Neural progenitor cell (in vitro differentiated cells): Measurements from ENCODE around the gene CPT1A. TPM values are rescaled to one million over a fixed set of nuclear protein-coding genes. Genes with fewer than 3 reads are reported as not detected.
A peak's percentile ranks its signal among the peaks of the same experiment; 100 is the strongest.

Experiments used
- DNase-seq: peaks from one replicate; pipeline ENCODE4 v3.0.0-alpha.2; 2016; ENCODE audit warnings: low spot score
- H2AFZ ChIP-seq: fragments of 200-600 bp; sonication (generic); replicated peaks from 2 replicates; pipeline ENCODE4 v1.6.1; 2016; ENCODE audit warnings: antibody characterized with exemption
- H3F3A ChIP-seq: fragments of 200-600 bp; sonication (generic); 2 replicates; pipeline ENCODE4 v1.6.1; 2016; ENCODE audit warnings: antibody characterized with exemption, low read depth
- H3K27ac ChIP-seq: fragments of 200-600 bp; sonication (generic); 2 replicates; pipeline ENCODE4 v1.5.1; 2016; ENCODE audit warnings: mild to moderate bottlenecking
- H3K27me3 ChIP-seq: fragments of 200-600 bp; sonication (generic); 2 replicates; pipeline ENCODE4 v1.6.1; 2016; ENCODE audit warnings: mild to moderate bottlenecking, moderate library complexity
- H3K36me3 ChIP-seq: fragments of 200-600 bp; sonication (generic); 2 replicates; pipeline ENCODE4 v1.5.1; 2016
- H3K4me1 ChIP-seq: fragments of 200-600 bp; sonication (generic); 2 replicates; pipeline ENCODE4 v1.6.1; 2016; ENCODE audit warnings: mixed run types
- H3K4me2 ChIP-seq: fragments of 200-600 bp; sonication (generic); 2 replicates; pipeline ENCODE4 v1.6.1; 2016
- H3K4me3 ChIP-seq: fragments of 200-600 bp; sonication (generic); 2 replicates; pipeline ENCODE4 v1.5.1; 2016
- H3K79me2 ChIP-seq: fragments of 200-600 bp; sonication (generic); 2 replicates; pipeline ENCODE4 v1.6.1; 2016; ENCODE audit warnings: low read depth
- H3K9ac ChIP-seq: fragments of 200-600 bp; sonication (generic); 2 replicates; pipeline ENCODE4 v1.6.1; 2016
- H3K9me3 ChIP-seq: fragments of 200-600 bp; sonication (generic); 2 replicates; pipeline ENCODE4 v1.5.1; 2016; ENCODE audit warnings: low read depth
- H4K20me1 ChIP-seq: fragments of 200-600 bp; sonication (generic); 2 replicates; pipeline ENCODE4 v1.6.1; 2016; ENCODE audit warnings: low read depth
- H3K27ac Mint-ChIP-seq: 3 replicates; pipeline ENCODE4 v1.8.0; 2021; ENCODE audit warnings: mixed read lengths
- H3K27me3 Mint-ChIP-seq: 2 replicates; pipeline ENCODE4 v1.8.0; 2022; ENCODE audit warnings: low read depth, mild to moderate bottlenecking, inconsistent platforms, moderate library complexity, mixed read lengths; ENCODE audit not compliant: insufficient read depth
- H3K36me3 Mint-ChIP-seq: 3 replicates; pipeline ENCODE4 v1.8.0; 2021; ENCODE audit warnings: mixed read lengths
- H3K4me1 Mint-ChIP-seq: 3 replicates; pipeline ENCODE4 v1.8.0; 2021; ENCODE audit warnings: mixed read lengths
- H3K4me3 Mint-ChIP-seq: 3 replicates; pipeline ENCODE4 v1.8.0; 2021; ENCODE audit warnings: mild to moderate bottlenecking, moderate library complexity, mixed read lengths
- H3K9me3 Mint-ChIP-seq: 3 replicates; pipeline ENCODE4 v1.8.0; 2020; ENCODE audit warnings: mixed read lengths
- CTCF ChIP-seq: fragments of 200-600 bp; sonication (generic); IDR thresholded peaks from 2 replicates; pipeline ENCODE4 v1.5.1; 2017; ENCODE audit warnings: antibody characterized with exemption, mild to moderate bottlenecking
- EZH2 ChIP-seq: fragments of 200-600 bp; sonication (generic); IDR thresholded peaks from 2 replicates; pipeline ENCODE4 v1.6.1; 2017; ENCODE audit warnings: antibody characterized with exemption, mild to moderate bottlenecking, moderate library complexity
- total RNA-seq: library from RNA; depleted of rRNA; stranded (reverse); fragments of >200 nt; gene quantifications from 2 replicates; pipeline ENCODE4 v1.2.3, GENCODE V29; 2015; ENCODE audit warnings: low replicate concordance

Gene CPT1A
- total RNA-seq, 1 donor from 2014 or later = 0.64 TPM

- Histone ChIP-seq H3K4me3 (peak overlapping the region; percentile 38), H3K27me3 (no peaks in the 10 kb centered on the region), H3K36me3 (no peaks in the 10 kb centered on the region), H3K27ac (no peak overlapping the region), H3K9me3 (no peaks in the 10 kb centered on the region), H2AFZ (peak overlapping the region; percentile 96), H3K9ac (no peak overlapping the region), H3F3A (peaks cover 11% of the 10 kb centered on the region), H3K79me2 (no peaks in the 10 kb centered on the region), H3K4me1 (peaks cover 23% of the 10 kb centered on the region), H4K20me1 (peaks cover 4% of the 10 kb centered on the region), H3K4me2 (peak overlapping the region; percentile 71)
- H3K4me3 Mint-ChIP-seq = no peak overlapping the region
- H3K9me3 Mint-ChIP-seq = peaks cover 1% of the 10 kb centered on the region
- H3K27me3 Mint-ChIP-seq = peaks cover 9% of the 10 kb centered on the region
- no peak overlapping the region for H3K27ac Mint-ChIP-seq
- H3K4me1 Mint-ChIP-seq = peaks cover 20% of the 10 kb centered on the region
- DNase-seq = peak; percentile 51
- TF ChIP-seq EZH2 = no peak
- TF ChIP-seq CTCF = peak; percentile 16
- peaks cover 2% of the 10 kb centered on the region for H3K36me3 Mint-ChIP-seq
These were observed 136.8 kb downstream of the CPT1A start for GRCh38 chr11:68704887-68705286.

Other genes with a start within 250 kb of the CPT1A start
- gene GAL, start 157.4 kb downstream of the CPT1A start, total RNA-seq = 1.7 TPM in 1 of 2 replicates, not detected in the other
- 7.4 and 8.1 TPM in 2 replicates for gene TESMIN, start 90.4 kb downstream of the CPT1A start, total RNA-seq
- 32.3 and 40.6 TPM in 2 replicates for gene MRPL21, start 61.9 kb upstream of the CPT1A start, total RNA-seq
- gene IGHMBP2, start 62.0 kb upstream of the CPT1A start, total RNA-seq = 13.6 and 16.5 TPM in 2 replicates
- gene MRGPRD, start 139.1 kb upstream of the CPT1A start, total RNA-seq = not detected in 2 replicates
- 0.56 and 3.5 TPM in 2 replicates for gene MRGPRF, start 171.3 kb upstream of the CPT1A start, total RNA-seq
- 7.2 and 10.9 TPM in 2 replicates for gene TPCN2, start 207.0 kb upstream of the CPT1A start, total RNA-seq